Measurements from ENCODE around the gene CEACAM1. TPM values are rescaled to one million over a fixed set of nuclear protein-coding genes. Genes with fewer than 3 reads are reported as not detected.

CEACAM1 gene
- total and polyA plus RNA-seq, 2 of the 13 experiments (the other 11 are each of a cell fraction or from before 2014, with no cell fraction given): 13.5 to 332 TPM

- TF ChIP-seq HIC2 (CRISPR knock-in tag; IDR thresholded peaks at IDR 0.05; ENCODE audit: low read depth): peak; percentile 61; the same call in 1 of the 2 replicates
- TF ChIP-seq ZSCAN9 (CRISPR knock-in tag; IDR thresholded peaks at IDR 0.05; ENCODE audit: borderline replicate concordance): 0 out of 2 replicates have a peak, but pooled peaks have one; percentile 30
- TF ChIP-seq FOXP1 (IDR thresholded peaks at IDR 0.05): no peak
- TF ChIP-seq FOXP1 (CRISPR knock-in tag; IDR thresholded peaks at IDR 0.05): peak; percentile 56
- no peak for TF ChIP-seq ZNF558 (CRISPR knock-in tag; IDR thresholded peaks at IDR 0.05; ENCODE audit: borderline replicate concordance)
- TF ChIP-seq ZNF710 (CRISPR knock-in tag; IDR thresholded peaks at IDR 0.05; ENCODE audit: borderline replicate concordance): 0 out of 2 replicates have a peak, but pooled peaks have one; percentile 38
- TF ChIP-seq ZNF235 (CRISPR knock-in tag; IDR thresholded peaks at IDR 0.05; ENCODE audit: borderline replicate concordance): no peak
- TF ChIP-seq KLF9 (CRISPR knock-in tag; IDR thresholded peaks at IDR 0.05; ENCODE audit: low read depth): no peak
- no peak for TF ChIP-seq ZNF879 (CRISPR knock-in tag; IDR thresholded peaks at IDR 0.05)
- TF ChIP-seq GATA4 (IDR thresholded peaks at IDR 0.05; ENCODE audit: borderline replicate concordance, low read depth): peak; percentile 84
- TF ChIP-seq GATAD2A (CRISPR knock-in tag; IDR thresholded peaks at IDR 0.05): peak; percentile 94
- TF ChIP-seq XRCC5 (optimal IDR thresholded peaks at IDR 0.05; ENCODE audit: low read length): no peak
- TF ChIP-seq MAF1 (CRISPR knock-in tag; IDR thresholded peaks at IDR 0.05; ENCODE audit: borderline replicate concordance): no peak
- TF ChIP-seq, protein P1, sequence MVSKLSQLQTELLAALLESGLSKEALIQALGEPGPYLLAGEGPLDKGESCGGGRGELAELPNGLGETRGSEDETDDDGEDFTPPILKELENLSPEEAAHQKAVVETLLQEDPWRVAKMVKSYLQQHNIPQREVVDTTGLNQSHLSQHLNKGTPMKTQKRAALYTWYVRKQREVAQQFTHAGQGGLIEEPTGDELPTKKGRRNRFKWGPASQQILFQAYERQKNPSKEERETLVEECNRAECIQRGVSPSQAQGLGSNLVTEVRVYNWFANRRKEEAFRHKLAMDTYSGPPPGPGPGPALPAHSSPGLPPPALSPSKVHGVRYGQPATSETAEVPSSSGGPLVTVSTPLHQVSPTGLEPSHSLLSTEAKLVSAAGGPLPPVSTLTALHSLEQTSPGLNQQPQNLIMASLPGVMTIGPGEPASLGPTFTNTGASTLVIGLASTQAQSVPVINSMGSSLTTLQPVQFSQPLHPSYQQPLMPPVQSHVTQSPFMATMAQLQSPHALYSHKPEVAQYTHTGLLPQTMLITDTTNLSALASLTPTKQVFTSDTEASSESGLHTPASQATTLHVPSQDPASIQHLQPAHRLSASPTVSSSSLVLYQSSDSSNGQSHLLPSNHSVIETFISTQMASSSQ (IDR thresholded peaks at IDR 0.05; ENCODE audit: low read depth): 0 out of 2 replicates have a peak, but pooled peaks have one; percentile 42
- TF ChIP-seq, protein P1 (CRISPR knock-in tag; IDR thresholded peaks at IDR 0.05; ENCODE audit: borderline replicate concordance): peak; percentile 76; the same call in 1 of the 2 replicates
- peak in 1 of 2 experiments; percentile 51; a peak in 1 of 4 replicates for TF ChIP-seq KLF16 (CRISPR knock-in tag; IDR thresholded peaks at IDR 0.05)
- TF ChIP-seq TBX2 (CRISPR knock-in tag; IDR thresholded peaks at IDR 0.05; ENCODE audit: borderline replicate concordance): peak; percentile 93
- peak; percentile 33; the same call in 1 of the 2 replicates for TF ChIP-seq ZNF574 (CRISPR knock-in tag; IDR thresholded peaks at IDR 0.05)
Observed at GRCh38 chr19:42480335-42481095, 47.8 kb downstream of the CEACAM1 start (continued).

All from HepG2 (cell line).